ENCODE data around the gene HOXC9.

DNA sequence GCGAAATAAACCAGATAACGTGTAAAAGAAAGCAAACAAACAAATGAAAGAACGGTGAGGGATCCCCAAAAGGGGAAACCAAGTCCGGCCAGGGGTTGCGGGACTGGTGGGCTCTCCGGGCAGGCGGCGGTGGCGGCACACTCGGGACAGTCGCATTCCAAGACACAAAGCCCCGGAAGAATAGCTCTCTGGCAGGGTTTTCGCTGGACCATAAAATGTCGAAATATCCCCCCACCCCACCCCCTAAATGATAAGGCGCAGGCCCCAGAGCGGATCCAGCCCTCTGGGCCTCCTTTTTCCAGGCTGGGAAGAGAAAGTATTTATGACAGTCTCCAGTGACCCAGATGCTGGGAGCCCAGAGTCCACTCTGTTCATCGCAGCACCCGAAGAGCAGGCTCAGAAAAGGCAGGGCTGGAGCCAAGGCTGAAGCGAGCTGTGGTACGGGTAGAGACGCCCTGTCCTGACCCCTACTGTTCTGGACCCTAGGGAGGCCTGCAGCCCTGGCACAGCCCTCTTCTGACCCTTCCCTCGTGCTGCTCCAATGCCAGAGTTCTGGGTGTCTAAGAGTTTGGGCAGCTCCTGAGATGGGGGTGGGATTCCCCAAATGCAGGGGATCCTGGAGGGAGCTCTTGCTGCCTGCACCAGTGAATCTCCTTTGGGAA, 6.7 kb downstream of the HOXC9 start:
- TF ChIP-seq EZH2 (IDR thresholded peaks at IDR 0.05; ENCODE audit: borderline replicate concordance, low read length), result no peak
- TF ChIP-seq, protein P1, sequence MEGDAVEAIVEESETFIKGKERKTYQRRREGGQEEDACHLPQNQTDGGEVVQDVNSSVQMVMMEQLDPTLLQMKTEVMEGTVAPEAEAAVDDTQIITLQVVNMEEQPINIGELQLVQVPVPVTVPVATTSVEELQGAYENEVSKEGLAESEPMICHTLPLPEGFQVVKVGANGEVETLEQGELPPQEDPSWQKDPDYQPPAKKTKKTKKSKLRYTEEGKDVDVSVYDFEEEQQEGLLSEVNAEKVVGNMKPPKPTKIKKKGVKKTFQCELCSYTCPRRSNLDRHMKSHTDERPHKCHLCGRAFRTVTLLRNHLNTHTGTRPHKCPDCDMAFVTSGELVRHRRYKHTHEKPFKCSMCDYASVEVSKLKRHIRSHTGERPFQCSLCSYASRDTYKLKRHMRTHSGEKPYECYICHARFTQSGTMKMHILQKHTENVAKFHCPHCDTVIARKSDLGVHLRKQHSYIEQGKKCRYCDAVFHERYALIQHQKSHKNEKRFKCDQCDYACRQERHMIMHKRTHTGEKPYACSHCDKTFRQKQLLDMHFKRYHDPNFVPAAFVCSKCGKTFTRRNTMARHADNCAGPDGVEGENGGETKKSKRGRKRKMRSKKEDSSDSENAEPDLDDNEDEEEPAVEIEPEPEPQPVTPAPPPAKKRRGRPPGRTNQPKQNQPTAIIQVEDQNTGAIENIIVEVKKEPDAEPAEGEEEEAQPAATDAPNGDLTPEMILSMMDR (conservative IDR thresholded peaks at IDR 0.05 in 1 of 2, IDR thresholded peaks at IDR 0.05 in 1 of 2; ENCODE audit: extremely low read depth in 1 of 2, insufficient read depth in 1 of 2, low read depth in 1 of 2, low read length in 2 of 2), result no peak

Data from mammary epithelial cell (primary cell).